H9 (cell line): Measurements from ENCODE around the gene ACP1. TPM values are rescaled to one million over a fixed set of nuclear protein-coding genes. Genes with fewer than 3 reads are reported as not detected.

Source experiments
- DNase-seq: peaks from one replicate; pipeline ENCODE4 v3.0.0-alpha.2; 2017
- H2AFZ ChIP-seq: one replicate; pipeline ENCODE4 v1.6.1; 2013; ENCODE audit warnings: mild to moderate bottlenecking, low read length, control low read depth, moderate library complexity
- H2AK5ac ChIP-seq: 2 replicates; pipeline ENCODE4 v1.6.1; 2013; ENCODE audit warnings: low read length, control low read depth, mixed read lengths; ENCODE audit not compliant: insufficient read length
- H2BK120ac ChIP-seq: one replicate; pipeline ENCODE4 v1.6.1; 2013; ENCODE audit warnings: low read depth, mild to moderate bottlenecking, low read length, control low read depth, inconsistent platforms; ENCODE audit not compliant: poor library complexity, severe bottlenecking
- H2BK12ac ChIP-seq: 2 replicates; pipeline ENCODE4 v1.6.1; 2013; ENCODE audit warnings: low read length, control low read depth, mixed read lengths, low read depth; ENCODE audit not compliant: insufficient read length
- H2BK15ac ChIP-seq: 2 replicates; pipeline ENCODE4 v1.6.1; 2013; ENCODE audit warnings: low read depth, low read length, control low read depth
- H2BK20ac ChIP-seq: one replicate; pipeline ENCODE4 v1.6.1; 2013; ENCODE audit warnings: low read depth, mild to moderate bottlenecking, low read length, control low read depth, inconsistent platforms; ENCODE audit not compliant: poor library complexity, severe bottlenecking
- H2BK5ac ChIP-seq: 2 replicates; pipeline ENCODE4 v1.6.1; 2013; ENCODE audit warnings: low read length, control low read depth, mixed read lengths; ENCODE audit not compliant: insufficient read length
- H3K14ac ChIP-seq: 2 replicates; pipeline ENCODE4 v1.6.1; 2013; ENCODE audit warnings: low read length, control low read depth; ENCODE audit not compliant: insufficient read depth
- H3K18ac ChIP-seq: 2 replicates; pipeline ENCODE4 v1.6.1; 2013; ENCODE audit warnings: low read depth, mild to moderate bottlenecking, mixed read lengths, low read length, control low read depth; ENCODE audit not compliant: insufficient read length
- H3K23ac ChIP-seq: 2 replicates; pipeline ENCODE4 v1.6.1; 2013; ENCODE audit warnings: low read length, control low read depth, mixed read lengths, low read depth; ENCODE audit not compliant: insufficient read length
- H3K23me2 ChIP-seq: 2 replicates; pipeline ENCODE4 v1.6.1; 2013; ENCODE audit warnings: low read depth, mild to moderate bottlenecking, mixed read lengths, low read length, control low read depth; ENCODE audit not compliant: insufficient read length, poor library complexity, severe bottlenecking
- H3K27ac ChIP-seq: 2 replicates; pipeline ENCODE4 v1.5.1; 2013; ENCODE audit warnings: low read length, control low read depth, mixed read lengths, low read depth; ENCODE audit not compliant: insufficient read length
- H3K27me3 ChIP-seq: 2 replicates; pipeline ENCODE4 v1.6.1; 2013; ENCODE audit warnings: low read length, control low read depth, inconsistent platforms; ENCODE audit not compliant: insufficient read depth
- H3K4ac ChIP-seq: 2 replicates; pipeline ENCODE4 v1.6.1; 2013; ENCODE audit warnings: low read depth, mild to moderate bottlenecking, control low read depth, inconsistent platforms, low read length, moderate library complexity
- H3K4me1 ChIP-seq: 2 replicates; pipeline ENCODE4 v1.6.1; 2013; ENCODE audit warnings: low read length, control low read depth, inconsistent platforms; ENCODE audit not compliant: insufficient read depth
- H3K4me2 ChIP-seq: 2 replicates; pipeline ENCODE4 v1.6.1; 2013; ENCODE audit warnings: low read length, control low read depth, mixed read lengths; ENCODE audit not compliant: insufficient read length, insufficient read depth
- H3K56ac ChIP-seq: 2 replicates; pipeline ENCODE4 v1.6.1; 2013; ENCODE audit warnings: low read depth, mild to moderate bottlenecking, mixed read lengths, low read length, control low read depth; ENCODE audit not compliant: insufficient read length
- H3K79me1 ChIP-seq: 2 replicates; pipeline ENCODE4 v1.6.1; 2013; ENCODE audit warnings: low read depth, mild to moderate bottlenecking, moderate library complexity, low read length, control low read depth, inconsistent platforms; ENCODE audit not compliant: insufficient read depth, poor library complexity, severe bottlenecking
- H3K79me2 ChIP-seq: 2 replicates; pipeline ENCODE4 v1.6.1; 2013; ENCODE audit warnings: low read length, control low read depth, inconsistent platforms; ENCODE audit not compliant: insufficient read depth
- H3K9ac ChIP-seq: 2 replicates; pipeline ENCODE4 v1.6.1; 2013; ENCODE audit warnings: low read length, control low read depth, mixed read lengths; ENCODE audit not compliant: insufficient read length; ENCODE audit errors: extremely low read depth
- H3K9me3 ChIP-seq: one replicate; pipeline ENCODE4 v1.6.1; 2013; ENCODE audit warnings: low read depth, low read length, inconsistent platforms; ENCODE audit not compliant: control insufficient read depth
- H3T11ph ChIP-seq: one replicate; pipeline ENCODE4 v1.6.1; 2013; ENCODE audit warnings: mild to moderate bottlenecking, low read length, control low read depth, inconsistent platforms
- H4K20me1 ChIP-seq: one replicate; pipeline ENCODE4 v1.6.1; 2013; ENCODE audit not compliant: control insufficient read depth, insufficient read length, insufficient read depth
- H4K5ac ChIP-seq: 2 replicates; pipeline ENCODE4 v1.6.1; 2013; ENCODE audit warnings: low read depth, mild to moderate bottlenecking, mixed read lengths, low read length, control low read depth; ENCODE audit not compliant: insufficient read length
- H4K8ac ChIP-seq: replicated peaks from 2 replicates; pipeline ENCODE4 v1.6.1; 2013; ENCODE audit warnings: low read length, control low read depth, mixed read lengths, low read depth; ENCODE audit not compliant: insufficient read length
- H4K91ac ChIP-seq: 2 replicates; pipeline ENCODE4 v1.6.1; 2013; ENCODE audit warnings: low read depth, mild to moderate bottlenecking, moderate library complexity, mixed read lengths, low read length, control low read depth; ENCODE audit not compliant: insufficient read length
- H3K27ac Mint-ChIP-seq, 3 experiments: 2 replicates in 2 of 3; 3 replicates in 1 of 3; pipeline ENCODE4 v1.8.0; 2020 to 2021; ENCODE audit warnings: mixed read lengths in 3 of 3, mild to moderate bottlenecking in 1 of 3, moderate library complexity in 1 of 3
- H3K27me3 Mint-ChIP-seq: 2 replicates; pipeline ENCODE4 v1.8.0; 2021; ENCODE audit warnings: low read depth, mild to moderate bottlenecking, moderate library complexity, mixed read lengths
- H3K36me3 Mint-ChIP-seq, 3 experiments: 2 replicates in 2 of 3; 3 replicates in 1 of 3; pipeline ENCODE4 v1.8.0; 2020 to 2021; ENCODE audit warnings: low read depth in 3 of 3, mixed read lengths in 3 of 3; ENCODE audit not compliant: insufficient read depth in 1 of 3
- H3K4me1 Mint-ChIP-seq, 2 experiments: 2 replicates each; pipeline ENCODE4 v1.8.0; 2020; ENCODE audit warnings: mixed read lengths in 2 of 2
- H3K4me3 Mint-ChIP-seq, 2 experiments: 2 replicates in 1 of 2; 3 replicates in 1 of 2; pipeline ENCODE4 v1.8.0; 2020 to 2021; ENCODE audit warnings: mild to moderate bottlenecking in 2 of 2, mixed read lengths in 2 of 2, moderate library complexity in 1 of 2
- H3K9me3 Mint-ChIP-seq, 2 experiments: 2 replicates in 1 of 2; 3 replicates in 1 of 2; pipeline ENCODE4 v1.8.0; 2020; ENCODE audit warnings: mild to moderate bottlenecking in 2 of 2, mixed read lengths in 2 of 2, moderate library complexity in 1 of 2
- WGBS: extraction: QIAGEN DNeasy Blood & Tissue Kit; methylation state at CpG from one replicate; pipeline ENCODE4 v1.1.7; 2013; ENCODE audit warnings: missing lambda C conversion rate, low lambda C conversion rate, mixed read lengths; ENCODE audit not compliant: insufficient read length; ENCODE audit errors: extremely low coverage; 5-methylcytosine and 5-hydroxymethylcytosine counted together
- total RNA-seq: library from RNA; stranded (reverse); gene quantifications from 2 replicates; pipeline ENCODE4 v1.2.1, GENCODE V29; 2021
- TF ChIP-seq, protein P1 (sequence below): fragments of 200-600 bp; sonication (generic); conservative IDR thresholded peaks from 3 replicates; pipeline ENCODE4 v1.8.0; 2021; ENCODE audit warnings: antibody characterized with exemption, mild to moderate bottlenecking

ACP1 gene
- total RNA-seq, 1 experiment from 2014 or later: 143 TPM

DNA sequence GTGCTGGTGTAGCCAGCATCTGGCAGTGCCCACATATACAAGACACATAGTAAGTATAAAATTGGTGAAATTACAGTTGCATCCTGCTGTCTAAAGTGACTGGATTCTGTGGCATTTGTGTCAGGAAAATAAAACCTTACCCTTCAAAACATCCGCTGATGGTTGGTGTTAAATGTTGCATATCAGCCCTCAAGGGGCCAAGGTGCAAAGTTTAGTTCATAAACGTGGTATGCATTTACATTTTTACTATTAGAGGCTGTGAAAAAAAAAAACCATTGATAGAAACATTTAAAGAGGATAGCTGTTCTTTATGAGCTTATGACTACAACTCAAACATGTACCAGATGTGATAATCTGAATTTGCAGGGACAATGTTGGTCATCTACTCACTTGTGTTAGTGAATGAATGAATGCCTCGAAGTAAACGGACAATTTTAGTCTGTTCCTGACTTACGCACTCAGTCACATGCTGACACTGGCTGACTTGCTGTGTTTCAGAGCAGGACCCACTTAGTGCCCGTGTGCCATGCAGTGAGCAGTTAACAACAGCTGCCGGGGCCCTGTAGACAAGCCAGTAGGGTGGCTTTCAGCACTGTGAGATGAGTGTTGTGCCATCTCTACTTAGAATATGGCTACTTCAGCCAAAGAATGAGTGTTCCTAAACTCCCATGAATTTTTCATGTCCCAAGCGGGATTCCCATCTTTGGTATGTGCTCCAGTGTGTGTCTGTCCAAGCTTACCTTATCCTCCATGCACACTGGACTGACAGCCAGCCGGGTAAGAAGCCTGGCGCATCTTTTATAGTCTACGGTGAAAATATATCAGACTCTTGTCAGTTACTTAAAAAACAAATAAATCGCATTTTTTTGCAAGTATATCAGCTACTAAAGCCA, 17.9 kb downstream of the ACP1 start:
- TF ChIP-seq, protein P1, sequence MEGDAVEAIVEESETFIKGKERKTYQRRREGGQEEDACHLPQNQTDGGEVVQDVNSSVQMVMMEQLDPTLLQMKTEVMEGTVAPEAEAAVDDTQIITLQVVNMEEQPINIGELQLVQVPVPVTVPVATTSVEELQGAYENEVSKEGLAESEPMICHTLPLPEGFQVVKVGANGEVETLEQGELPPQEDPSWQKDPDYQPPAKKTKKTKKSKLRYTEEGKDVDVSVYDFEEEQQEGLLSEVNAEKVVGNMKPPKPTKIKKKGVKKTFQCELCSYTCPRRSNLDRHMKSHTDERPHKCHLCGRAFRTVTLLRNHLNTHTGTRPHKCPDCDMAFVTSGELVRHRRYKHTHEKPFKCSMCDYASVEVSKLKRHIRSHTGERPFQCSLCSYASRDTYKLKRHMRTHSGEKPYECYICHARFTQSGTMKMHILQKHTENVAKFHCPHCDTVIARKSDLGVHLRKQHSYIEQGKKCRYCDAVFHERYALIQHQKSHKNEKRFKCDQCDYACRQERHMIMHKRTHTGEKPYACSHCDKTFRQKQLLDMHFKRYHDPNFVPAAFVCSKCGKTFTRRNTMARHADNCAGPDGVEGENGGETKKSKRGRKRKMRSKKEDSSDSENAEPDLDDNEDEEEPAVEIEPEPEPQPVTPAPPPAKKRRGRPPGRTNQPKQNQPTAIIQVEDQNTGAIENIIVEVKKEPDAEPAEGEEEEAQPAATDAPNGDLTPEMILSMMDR: no peak
- Histone ChIP-seq H2BK12ac (no peak overlapping the region), H3K27ac (no peak overlapping the region), H3T11ph (no peak overlapping the region), H3K79me1 (no peaks in the 10 kb centered on the region), H3K18ac (no peak overlapping the region), H2AFZ (no peak overlapping the region), H4K20me1 (no peaks in the 10 kb centered on the region), H3K56ac (no peak overlapping the region), H3K4ac (no peak overlapping the region), H2BK120ac (no peak overlapping the region), H2BK20ac (no peak overlapping the region), H3K79me2 (no peaks in the 10 kb centered on the region), H3K9ac (no peak overlapping the region), H3K14ac (no peak overlapping the region), H3K4me1 (peaks cover 16% of the 10 kb centered on the region), H3K9me3 (no peaks in the 10 kb centered on the region), H3K23ac (no peak overlapping the region), H3K4me2 (no peak overlapping the region), H2BK5ac (no peak overlapping the region), H4K5ac (no peak overlapping the region), H2AK5ac (no peak overlapping the region), H4K8ac (no peak overlapping the region), H3K23me2 (peaks cover 6% of the 10 kb centered on the region), H3K27me3 (peaks cover 4% of the 10 kb centered on the region; the same call in 1 of the 2 replicates), H2BK15ac (no peak overlapping the region), H4K91ac (no peak overlapping the region)
- Mint-ChIP-seq H3K27me3 (peaks cover 35% of the 10 kb centered on the region), H3K4me1 (peaks cover 40 to 41% of the 10 kb centered on the region in 2 experiments), H3K4me3 (no peak overlapping the region), H3K36me3 (peaks cover 24 to 37% (median 37%) of the 10 kb centered on the region in 3 experiments), H3K9me3 (no peaks in the 10 kb centered on the region), H3K27ac (no peak overlapping the region)
- no peak for DNase-seq
- no CpG with 5 or more reads among the region's 12 CpGs for WGBS
